HG02759 (cell line): ENCODE measurements around the gene PCDHB4.
"Not testable (repeated sequence)": the region's sequence is repeated elsewhere in the genome, so short reads cannot be mapped to it uniquely, and the experiment has no call there.

Experiments
- ATAC-seq: cut with Tn5 transposase; IDR thresholded peaks from one replicate; pipeline ENCODE4 v1.9.1; 2021; ENCODE audit warnings: mild to moderate bottlenecking, moderate library complexity; ENCODE audit not compliant: unreplicated experiment

Gene PCDHB4

DNA sequence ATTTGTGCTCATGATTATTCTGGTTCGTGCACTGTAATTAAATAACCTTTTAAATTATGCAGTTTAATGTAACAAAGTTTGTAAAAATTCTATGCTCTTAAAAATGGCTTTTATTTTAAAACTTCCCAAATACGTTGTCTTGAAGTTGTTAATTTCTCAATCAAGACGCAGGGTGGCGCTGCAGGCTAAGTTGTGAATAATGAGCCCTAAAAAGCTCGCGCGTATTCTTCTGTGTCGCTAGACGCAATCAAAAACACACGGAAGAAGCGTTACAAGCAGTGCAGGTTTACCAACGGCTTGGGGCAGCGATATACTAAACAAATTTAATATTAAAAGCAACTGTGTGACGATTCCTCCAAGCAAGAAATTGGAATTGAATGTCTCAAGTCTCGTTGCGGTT, at the start of gene PCDHB4:
Gene PCDHB4 (plus strand): TSS at position 256 of the 400 bp plus-strand sequence. CDS start 181 bp downstream, outside the sequence.
- no peak for ATAC-seq

- no peak for ATAC-seq
Measured at GRCh38 chr5:141077826-141078225, 43.8 kb upstream of the PCDHB4 start.

DNA sequence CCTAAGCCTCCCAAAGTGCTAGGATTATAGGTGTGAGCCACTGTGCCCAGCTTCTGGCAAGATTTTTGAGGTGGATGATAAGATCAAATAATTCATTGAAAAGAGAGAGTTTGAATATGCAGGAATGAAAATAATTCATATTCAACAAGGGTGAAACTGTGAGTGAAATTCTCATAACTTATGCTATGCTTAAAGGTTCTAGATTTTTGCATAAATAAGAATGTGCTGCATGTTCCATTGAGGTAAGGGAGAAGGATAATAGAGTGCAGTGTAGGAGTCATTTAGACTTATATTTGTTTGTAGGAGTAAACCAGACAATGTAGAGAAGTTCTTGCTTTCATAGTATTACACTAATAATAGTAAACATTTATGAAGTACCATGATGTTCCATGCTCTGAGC, 39.4 kb upstream of the PCDHB4 start:
- no peak for ATAC-seq

DNA sequence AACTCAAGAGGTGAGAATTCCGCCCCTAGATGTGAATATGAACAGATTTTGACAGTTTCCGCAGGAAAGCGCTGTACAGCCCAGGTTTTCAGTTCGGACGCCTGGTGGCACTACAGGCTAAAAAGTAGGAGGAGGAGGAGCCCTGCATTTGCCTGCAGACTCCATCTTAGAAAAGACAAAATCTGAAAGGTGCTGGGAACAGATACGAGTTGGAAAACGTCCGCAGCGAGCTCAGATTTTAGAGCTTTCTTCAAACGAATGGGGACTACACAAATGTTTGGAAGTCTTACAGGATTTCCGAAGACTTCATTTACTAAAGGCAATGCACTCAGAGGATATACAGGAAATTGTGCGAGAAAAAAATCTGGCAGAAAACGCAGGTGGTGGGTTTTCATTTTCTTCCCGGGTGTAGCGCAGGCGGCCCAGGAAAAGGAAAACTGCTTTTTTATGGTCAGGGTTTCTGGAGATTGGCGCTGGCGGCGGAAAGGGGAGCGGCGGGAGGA, 37.1 kb upstream of the PCDHB4 start:
- ATAC-seq: no peak

- ATAC-seq: no peak
Measured at GRCh38 chr5:141094481-141095262, 26.9 kb upstream of the PCDHB4 start, which contains the start of gene PCDHB2. Gene PCDHB2, plus strand, starts transcription at chr5:141094615. Its CDS starts 176 bp downstream, at chr5:141094791.

DNA sequence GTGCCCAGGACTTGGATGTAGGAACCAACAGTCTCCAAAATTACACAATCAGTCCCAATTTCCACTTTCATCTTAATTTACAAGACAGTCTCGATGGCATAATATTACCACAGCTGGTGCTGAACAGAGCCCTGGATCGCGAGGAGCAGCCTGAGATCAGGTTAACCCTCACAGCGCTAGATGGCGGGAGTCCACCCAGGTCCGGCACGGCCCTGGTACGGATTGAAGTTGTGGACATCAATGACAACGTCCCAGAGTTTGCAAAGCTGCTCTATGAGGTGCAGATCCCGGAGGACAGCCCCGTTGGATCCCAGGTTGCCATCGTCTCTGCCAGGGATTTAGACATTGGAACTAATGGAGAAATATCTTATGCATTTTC, 26.4 kb upstream of the PCDHB4 start:
- no peak for ATAC-seq

DNA sequence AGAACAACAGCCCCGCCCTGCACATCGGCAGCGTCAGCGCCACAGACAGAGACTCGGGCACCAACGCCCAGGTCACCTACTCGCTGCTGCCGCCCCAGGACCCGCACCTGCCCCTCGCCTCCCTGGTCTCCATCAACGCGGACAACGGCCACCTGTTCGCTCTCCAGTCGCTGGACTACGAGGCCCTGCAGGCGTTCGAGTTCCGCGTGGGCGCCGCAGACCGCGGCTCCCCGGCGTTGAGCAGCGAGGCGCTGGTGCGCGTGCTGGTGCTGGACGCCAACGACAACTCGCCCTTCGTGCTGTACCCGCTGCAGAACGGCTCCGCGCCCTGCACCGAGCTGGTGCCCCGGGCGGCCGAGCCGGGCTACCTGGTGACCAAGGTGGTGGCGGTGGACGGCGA, 25.4 kb upstream of the PCDHB4 start:
- not testable (repeated sequence) for ATAC-seq

GRCh38 chr5:141096586-141096985, 25.0 kb upstream of the PCDHB4 start:
- ATAC-seq: not testable (repeated sequence)

DNA sequence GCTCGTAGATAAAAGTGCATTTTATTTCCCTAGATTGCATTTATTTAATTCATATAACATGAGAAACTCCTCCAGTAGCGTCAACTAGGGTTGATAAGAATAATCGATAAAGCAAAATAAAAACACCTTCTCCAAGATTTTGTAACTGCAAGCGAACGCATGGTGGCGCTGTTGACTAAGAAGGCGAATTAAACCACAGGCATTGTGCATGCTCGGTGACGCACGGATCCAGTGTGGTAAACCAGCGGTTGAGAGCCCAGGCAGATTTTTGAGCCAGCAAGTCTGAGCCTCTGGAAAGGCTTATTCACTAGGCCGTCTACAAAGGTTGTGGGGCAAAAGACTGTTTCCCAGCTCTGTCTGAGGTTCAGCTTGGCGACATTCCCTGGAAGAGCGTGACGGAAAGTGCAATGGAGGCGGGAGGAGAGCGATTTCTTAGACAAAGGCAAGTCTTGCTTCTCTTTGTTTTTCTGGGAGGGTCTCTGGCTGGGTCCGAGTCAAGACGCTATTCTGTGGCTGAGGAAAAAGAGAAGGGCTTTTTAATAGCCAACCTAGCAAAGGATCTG, 21.3 kb upstream of the PCDHB4 start, which contains the start of gene PCDHB3:
Gene PCDHB3 (plus strand): TSS at position 231 of the 563 bp plus-strand sequence. CDS start 177 bp downstream, at position 408.
- ATAC-seq: no peak

DNA sequence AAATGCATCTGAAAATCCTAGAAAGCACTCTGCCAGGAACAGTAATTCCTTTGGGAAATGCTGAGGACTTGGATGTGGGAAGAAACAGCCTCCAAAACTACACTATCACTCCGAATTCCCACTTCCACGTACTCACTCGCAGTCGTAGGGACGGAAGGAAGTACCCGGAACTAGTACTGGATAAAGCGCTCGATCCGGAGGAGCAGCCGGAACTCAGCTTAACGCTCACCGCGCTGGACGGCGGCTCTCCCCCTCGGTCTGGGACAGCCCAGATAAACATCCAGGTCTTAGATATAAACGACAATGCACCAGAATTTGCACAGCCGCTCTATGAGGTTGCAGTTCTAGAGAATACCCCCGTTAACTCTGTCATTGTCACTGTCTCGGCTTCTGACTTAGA, 20.6 kb upstream of the PCDHB4 start:
- ATAC-seq: no peak

DNA sequence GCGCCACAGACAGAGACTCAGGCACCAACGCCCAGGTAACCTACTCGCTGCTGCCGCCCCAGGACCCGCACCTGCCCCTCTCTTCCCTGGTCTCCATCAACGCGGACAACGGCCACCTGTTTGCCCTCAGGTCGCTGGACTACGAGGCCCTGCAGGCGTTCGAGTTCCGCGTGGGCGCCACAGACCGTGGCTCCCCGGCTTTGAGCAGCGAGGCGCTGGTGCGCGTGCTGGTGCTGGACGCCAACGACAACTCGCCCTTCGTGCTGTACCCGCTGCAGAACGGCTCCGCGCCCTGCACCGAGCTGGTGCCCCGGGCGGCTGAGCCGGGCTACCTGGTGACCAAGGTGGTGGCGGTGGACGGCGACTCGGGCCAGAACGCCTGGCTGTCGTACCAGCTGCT, 19.5 kb upstream of the PCDHB4 start:
- ATAC-seq: not testable (repeated sequence)

GRCh38 chr5:141102471-141102870, 19.1 kb upstream of the PCDHB4 start:
- not testable (repeated sequence) for ATAC-seq

DNA sequence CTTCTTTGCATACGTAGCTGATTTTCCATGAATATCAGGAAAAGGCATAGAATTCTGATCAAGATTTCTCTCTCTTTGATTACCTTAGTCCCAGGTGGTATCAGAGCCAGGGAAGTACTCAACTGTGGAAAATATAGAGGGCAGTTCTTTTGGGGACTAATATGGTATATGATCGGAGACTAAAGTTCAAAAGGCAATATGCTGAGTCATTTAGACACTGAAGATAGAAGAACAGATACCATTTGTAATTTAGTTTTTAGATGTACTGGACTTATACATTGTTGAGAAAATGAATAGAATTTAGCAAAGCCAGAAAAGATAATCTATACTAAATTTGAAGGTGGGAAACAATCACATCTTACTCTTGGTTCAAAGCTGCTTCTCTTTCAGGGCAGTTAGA, 16.3 kb upstream of the PCDHB4 start:
- no peak for ATAC-seq

DNA sequence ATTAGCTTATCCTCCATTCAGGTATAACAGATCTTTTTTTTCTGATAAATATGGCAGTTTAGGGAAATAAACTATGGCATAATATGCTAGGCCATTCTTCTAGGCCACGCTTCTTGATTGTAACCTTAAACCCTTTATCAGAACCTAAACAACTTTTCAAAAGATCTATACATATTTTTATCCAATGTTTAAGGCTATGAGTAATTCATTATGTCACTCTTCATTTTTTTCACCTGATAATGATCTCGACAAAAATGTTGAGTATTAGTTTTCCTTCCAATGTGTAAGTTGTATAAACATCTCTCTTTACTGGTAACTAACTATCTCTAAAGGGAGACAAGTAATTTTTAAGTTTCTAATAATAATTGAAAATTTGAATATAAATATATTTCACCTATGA, 2.4 kb upstream of the PCDHB4 start:
- no peak for ATAC-seq

GRCh38 chr5:141121985-141122384, 367 bp downstream of the PCDHB4 start:
- no peak for ATAC-seq

- not testable (repeated sequence) for ATAC-seq
Measured at GRCh38 chr5:141123396-141124135, 1.9 kb downstream of the PCDHB4 start.

- no peak for ATAC-seq
Measured at GRCh38 chr5:141127305-141127704, 5.7 kb downstream of the PCDHB4 start.

DNA sequence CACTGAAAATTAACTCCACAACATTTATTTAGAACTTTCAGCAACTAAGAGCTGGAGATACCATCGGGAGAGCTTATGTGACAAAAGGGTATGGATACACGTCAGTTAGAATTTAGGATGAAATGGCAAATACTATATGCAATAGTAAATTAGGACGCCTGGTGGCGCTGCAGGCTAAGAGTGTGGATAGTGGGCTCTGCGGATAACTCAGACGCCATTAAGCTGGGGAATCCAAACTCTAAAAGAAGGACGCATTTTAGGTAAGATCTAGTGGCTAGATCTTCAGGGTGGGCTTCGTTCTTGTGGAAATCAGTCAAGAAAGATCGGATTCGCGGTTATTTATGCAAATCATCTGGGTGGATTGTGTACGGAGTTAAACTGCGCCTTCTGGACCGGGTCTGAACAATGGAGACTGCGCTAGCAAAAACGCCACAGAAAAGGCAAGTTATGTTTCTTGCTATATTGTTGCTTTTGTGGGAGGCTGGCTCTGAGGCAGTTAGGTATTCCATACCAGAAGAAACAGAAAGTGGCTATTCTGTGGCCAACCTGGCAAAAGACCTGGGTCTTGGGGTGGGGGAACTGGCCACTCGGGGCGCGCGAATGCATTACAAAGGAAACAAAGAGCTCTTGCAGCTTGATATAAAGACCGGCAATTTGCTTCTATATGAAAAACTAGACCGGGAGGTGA, 13.6 kb downstream of the PCDHB4 start, which contains the start of gene PCDHB5:
Gene PCDHB5 (plus strand): TSS at position 177 of the 688 bp plus-strand sequence. CDS start 229 bp downstream, at position 406.
- no peak for ATAC-seq

- no peak for ATAC-seq
Measured at GRCh38 chr5:141135718-141136266, 14.2 kb downstream of the PCDHB4 start.

DNA sequence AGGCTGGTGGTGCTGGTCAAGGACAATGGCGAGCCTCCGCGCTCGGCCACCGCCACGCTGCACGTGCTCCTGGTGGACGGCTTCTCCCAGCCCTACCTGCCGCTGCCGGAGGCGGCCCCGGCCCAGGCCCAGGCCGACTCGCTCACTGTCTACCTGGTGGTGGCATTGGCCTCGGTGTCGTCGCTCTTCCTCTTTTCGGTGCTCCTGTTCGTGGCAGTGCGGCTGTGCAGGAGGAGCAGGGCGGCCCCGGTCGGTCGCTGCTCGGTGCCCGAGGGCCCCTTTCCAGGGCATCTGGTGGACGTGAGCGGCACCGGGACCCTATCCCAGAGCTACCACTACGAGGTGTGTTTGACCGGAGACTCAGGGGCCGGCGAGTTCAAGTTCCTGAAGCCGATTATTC, 15.7 kb downstream of the PCDHB4 start:
- ATAC-seq: not testable (repeated sequence)
